Activated naive CD4-positive, alpha-beta T cell treated with anti-CD3 and anti-CD28 coated beads, Interleukin-2, amount 50 U/mL, for 16 hours (primary cell): ENCODE results near the gene EMC6.

Experiments used
- DNase-seq: peaks from one replicate; pipeline ENCODE4 v3.0.0-alpha.2; 2020

EMC6 gene

DNA sequence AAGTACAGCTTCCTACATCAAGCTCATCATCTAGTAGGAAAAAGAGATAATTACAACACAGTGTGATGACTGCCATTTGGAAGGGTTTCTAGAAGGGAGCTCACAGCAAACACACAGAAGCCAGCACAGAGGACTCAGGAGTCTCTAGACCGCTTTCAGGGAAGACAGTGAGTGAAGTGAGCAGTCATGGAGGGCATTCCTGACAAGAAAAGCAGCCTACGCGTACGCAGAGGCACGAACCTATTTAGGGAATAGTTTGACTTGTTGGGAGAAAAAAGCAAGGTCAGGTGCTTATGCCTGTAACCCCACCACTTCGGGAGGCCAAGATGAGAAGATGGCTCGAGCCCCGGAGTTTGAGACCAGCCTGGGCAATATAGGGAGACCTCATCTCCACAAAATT is 46.7 kb downstream of the EMC6 start:
- no peak for DNase-seq

DNA sequence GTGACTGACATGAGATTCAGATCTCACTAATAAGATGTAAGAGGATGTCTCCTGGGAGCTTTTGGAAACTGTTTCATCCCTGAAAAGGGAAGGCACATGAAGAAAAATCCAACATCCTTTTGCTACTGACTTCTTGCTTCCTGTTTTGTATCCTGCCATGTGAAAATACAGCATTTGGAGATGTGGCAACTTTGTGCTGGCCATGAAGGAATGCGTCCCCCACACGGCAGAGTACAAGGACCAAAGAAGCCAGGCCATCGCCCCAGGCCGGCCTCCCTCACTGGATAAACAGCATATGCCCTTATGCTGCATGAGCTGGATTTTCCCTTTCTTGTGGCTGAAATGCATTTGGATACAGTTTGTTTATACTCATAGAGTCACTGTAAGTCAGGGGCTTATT is 49.6 kb downstream of the EMC6 start:
- DNase-seq: no peak

DNA sequence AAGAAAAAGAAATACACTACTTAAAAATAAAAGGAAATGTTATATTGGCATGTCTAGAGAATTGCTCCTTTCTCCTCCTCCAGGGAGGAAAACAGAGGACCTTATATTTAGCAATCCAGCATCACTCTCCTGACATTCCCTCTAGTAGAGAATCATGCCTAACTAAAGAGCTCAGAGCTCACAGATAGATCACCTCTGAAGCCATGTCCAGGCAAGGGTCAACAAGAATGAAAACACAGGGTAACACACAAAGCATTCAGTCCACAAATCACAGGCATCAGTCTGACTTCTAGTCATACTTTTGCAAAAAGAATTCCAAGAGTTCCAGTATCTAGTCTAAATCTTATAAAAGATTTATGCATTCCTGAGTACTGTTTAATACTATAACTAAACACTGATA is 50.7 kb downstream of the EMC6 start:
- no peak for DNase-seq
